HG03066 (cell line): Measurements from ENCODE around the gene RSPO3.
A peak's percentile ranks its signal among the peaks of the same experiment; 100 is the strongest.
"Not testable (repeated sequence)": the region's sequence is repeated elsewhere in the genome, so short reads cannot be mapped to it uniquely, and the experiment has no call there.

Experiments used
- ATAC-seq: cut with Tn5 transposase; IDR thresholded peaks from one replicate; pipeline ENCODE4 v1.9.1; 2021; ENCODE audit warnings: low read depth; ENCODE audit not compliant: unreplicated experiment

Gene RSPO3

GRCh38 chr6:127118298-127119101 lies at the start of gene RSPO3:
RSPO3 (plus strand) TSS chr6:127118671; CDS start chr6:127119193, 522 bp downstream.
- ATAC-seq, result no peak

GRCh38 chr6:127069659-127070279 lies 48.7 kb upstream of the RSPO3 start:
- no peak for ATAC-seq

- peak; percentile 62 for ATAC-seq
Measured at GRCh38 chr6:127073222-127073621, 45.2 kb upstream of the RSPO3 start.

GRCh38 chr6:127076466-127076865 lies 42.0 kb upstream of the RSPO3 start:
- no peak for ATAC-seq

- no peak for ATAC-seq
Measured at GRCh38 chr6:127077886-127078285, 40.6 kb upstream of the RSPO3 start.

- ATAC-seq, result no peak
Measured at GRCh38 chr6:127078669-127079068, 39.8 kb upstream of the RSPO3 start.

GRCh38 chr6:127079681-127080080 lies 38.8 kb upstream of the RSPO3 start:
- ATAC-seq, result no peak

- ATAC-seq, result no peak
Measured at GRCh38 chr6:127080081-127080480, 38.4 kb upstream of the RSPO3 start.

GRCh38 chr6:127083231-127083962 lies 35.1 kb upstream of the RSPO3 start:
- no peak for ATAC-seq

- ATAC-seq, result no peak
Measured at GRCh38 chr6:127083963-127084310, 34.5 kb upstream of the RSPO3 start.

GRCh38 chr6:127085181-127085580 lies 33.3 kb upstream of the RSPO3 start:
- ATAC-seq, result no peak

- ATAC-seq, result no peak
Measured at GRCh38 chr6:127090051-127090450, 28.4 kb upstream of the RSPO3 start.

- no peak for ATAC-seq
Measured at GRCh38 chr6:127092466-127092865, 26.0 kb upstream of the RSPO3 start.

GRCh38 chr6:127094791-127095190 lies 23.7 kb upstream of the RSPO3 start:
- no peak for ATAC-seq

- no peak for ATAC-seq
Measured at GRCh38 chr6:127096167-127096566, 22.3 kb upstream of the RSPO3 start.

GRCh38 chr6:127097442-127097841 lies 21.0 kb upstream of the RSPO3 start:
- ATAC-seq, result not testable (repeated sequence)

GRCh38 chr6:127100510-127101140 lies 17.8 kb upstream of the RSPO3 start:
- no peak for ATAC-seq

- no peak for ATAC-seq
Measured at GRCh38 chr6:127102299-127102698, 16.2 kb upstream of the RSPO3 start.

GRCh38 chr6:127102859-127103258 lies 15.6 kb upstream of the RSPO3 start:
- no peak for ATAC-seq

- ATAC-seq, result no peak
Measured at GRCh38 chr6:127103482-127103881, 15.0 kb upstream of the RSPO3 start.

GRCh38 chr6:127107916-127108315 lies 10.6 kb upstream of the RSPO3 start:
- ATAC-seq, result no peak
